HEK293 (cell line): ENCODE measurements around the gene TRAFD1.

Experiments
- CTCF ChIA-PET: fragments of 350-600 bp; formaldehyde crosslinking; extraction: SDS; loops from one replicate; lab custom pipeline; 2021; ENCODE audit warnings: antibody characterized with exemption; lab: Yijun Ruan, JAX
- POLR2A ChIA-PET: fragments of 300-600 bp; formaldehyde crosslinking; extraction: SDS; loops from one replicate; lab custom pipeline; 2020; ENCODE audit warnings: antibody characterized with exemption, inconsistent platforms; lab: Yijun Ruan, JAX
- H3K27ac ChIP-seq: fragments of 200-500 bp; sonication (Bioruptor generic); 2 replicates; pipeline ENCODE4 v1.5.1; 2014; ENCODE audit warnings: low read depth, low read length, control low read depth, inconsistent platforms; ENCODE audit errors: extremely low read depth
- H3K36me3 ChIP-seq, 2 experiments: fragments of 200-500 bp in 1 of 2; sonication (Bioruptor generic) in 1 of 2; 1 replicate in 1 of 2; 2 replicates in 1 of 2; pipeline ENCODE4 v1.5.1; 2014 to 2017; ENCODE audit warnings: inconsistent platforms in 2 of 2, low read length in 2 of 2; ENCODE audit not compliant: control insufficient read depth in 2 of 2, insufficient read depth in 1 of 2
- H3K4me1 ChIP-seq: fragments of 200-500 bp; sonication (Bioruptor generic); 2 replicates; pipeline ENCODE4 v1.5.1; 2014; ENCODE audit warnings: mild to moderate bottlenecking, low read length, inconsistent platforms; ENCODE audit not compliant: control insufficient read depth, insufficient read depth
- H3K4me3 ChIP-seq: 2 replicates; pipeline ENCODE4 v1.5.1; 2011; ENCODE audit warnings: low read depth, mild to moderate bottlenecking, control low read depth, low read length, moderate library complexity
- H3K9me3 ChIP-seq: fragments of 200-500 bp; sonication (Bioruptor generic); 2 replicates; pipeline ENCODE4 v1.5.1; 2014; ENCODE audit warnings: low read depth, low read length, inconsistent platforms; ENCODE audit not compliant: control insufficient read depth, insufficient read depth
- GLIS2 ChIP-seq: fragments of 450-650 bp; formaldehyde crosslinking; IDR thresholded peaks from 2 replicates; pipeline ENCODE4 v1.5.1; 2016; ENCODE audit warnings: missing biosample characterization, missing genetic modification characterization
- KLF10 ChIP-seq: fragments of 450-650 bp; IDR thresholded peaks from 2 replicates; pipeline ENCODE4 v1.5.1; 2018; ENCODE audit warnings: missing biosample characterization, mild to moderate bottlenecking, missing genetic modification characterization
- KLF16 ChIP-seq: fragments of 450-650 bp; formaldehyde crosslinking; IDR thresholded peaks from 2 replicates; pipeline ENCODE4 v1.5.1; 2017; ENCODE audit warnings: missing biosample characterization, missing genetic modification characterization
- REPIN1 ChIP-seq: fragments of 450-650 bp; formaldehyde crosslinking; IDR thresholded peaks from 2 replicates; pipeline ENCODE4 v1.5.1; 2017; ENCODE audit warnings: missing biosample characterization, missing genetic modification characterization, low read depth
- ZNF248 ChIP-seq: fragments of 450-650 bp; formaldehyde crosslinking; IDR thresholded peaks from 2 replicates; pipeline ENCODE4 v1.5.1; 2017; ENCODE audit warnings: missing biosample characterization, missing genetic modification characterization
- ZNF302 ChIP-seq: fragments of 450-650 bp; formaldehyde crosslinking; IDR thresholded peaks from 2 replicates; pipeline ENCODE4 v1.5.1; 2016; ENCODE audit warnings: missing biosample characterization, missing genetic modification characterization, low read depth
- ZNF426 ChIP-seq: fragments of 450-650 bp; formaldehyde crosslinking; IDR thresholded peaks from 2 replicates; pipeline ENCODE4 v1.5.1; 2017; ENCODE audit warnings: missing biosample characterization, missing genetic modification characterization, mild to moderate bottlenecking, inconsistent platforms, moderate library complexity
- ZNF514 ChIP-seq: fragments of 450-650 bp; formaldehyde crosslinking; IDR thresholded peaks from 2 replicates; pipeline ENCODE4 v1.5.1; 2016; ENCODE audit warnings: missing biosample characterization, missing genetic modification characterization
- ZNF561 ChIP-seq: fragments of 450-650 bp; IDR thresholded peaks from 2 replicates; pipeline ENCODE4 v1.5.1; 2018; ENCODE audit warnings: missing biosample characterization, missing genetic modification characterization, borderline replicate concordance
- ZNF585B ChIP-seq: fragments of 450-650 bp; formaldehyde crosslinking; IDR thresholded peaks from 2 replicates; pipeline ENCODE4 v1.5.1; 2016; ENCODE audit warnings: missing biosample characterization, missing genetic modification characterization
- ZNF629 ChIP-seq: fragments of 450-650 bp; formaldehyde crosslinking; IDR thresholded peaks from 2 replicates; pipeline ENCODE4 v1.5.1; 2017; ENCODE audit warnings: missing biosample characterization, missing genetic modification characterization
- ZNF664 ChIP-seq: fragments of 450-650 bp; formaldehyde crosslinking; IDR thresholded peaks from 2 replicates; pipeline ENCODE4 v1.5.1; 2016; ENCODE audit warnings: missing biosample characterization, missing genetic modification characterization
- ZNF768 ChIP-seq: fragments of 450-650 bp; formaldehyde crosslinking; IDR thresholded peaks from 2 replicates; pipeline ENCODE4 v1.5.1; 2018; ENCODE audit warnings: missing biosample characterization, mild to moderate bottlenecking, missing genetic modification characterization
- ZNF785 ChIP-seq: fragments of 450-650 bp; formaldehyde crosslinking; IDR thresholded peaks from 2 replicates; pipeline ENCODE4 v1.5.1; 2016; ENCODE audit warnings: missing biosample characterization, missing genetic modification characterization
- TF ChIP-seq, protein P1 (sequence below): fragments of 450-650 bp; formaldehyde crosslinking; IDR thresholded peaks from 2 replicates; pipeline ENCODE4 v1.5.1; 2016; ENCODE audit warnings: missing biosample characterization, missing genetic modification characterization, borderline replicate concordance
- TF ChIP-seq, protein P2 (sequence below): fragments of 450-650 bp; formaldehyde crosslinking; conservative IDR thresholded peaks from 2 replicates; pipeline ENCODE4 v1.5.1; 2016; ENCODE audit warnings: low read depth, missing biosample characterization, missing genetic modification characterization
- TF ChIP-seq, protein P3 (sequence below): fragments of 450-650 bp; formaldehyde crosslinking; IDR thresholded peaks from 2 replicates; pipeline ENCODE4 v1.5.1; 2016; ENCODE audit warnings: missing biosample characterization, missing genetic modification characterization, low read depth
- TF ChIP-seq, protein P4 (sequence below): fragments of 450-650 bp; formaldehyde crosslinking; IDR thresholded peaks from 2 replicates; pipeline ENCODE4 v1.5.1; 2016; ENCODE audit warnings: missing biosample characterization, missing genetic modification characterization

Gene TRAFD1

DNA sequence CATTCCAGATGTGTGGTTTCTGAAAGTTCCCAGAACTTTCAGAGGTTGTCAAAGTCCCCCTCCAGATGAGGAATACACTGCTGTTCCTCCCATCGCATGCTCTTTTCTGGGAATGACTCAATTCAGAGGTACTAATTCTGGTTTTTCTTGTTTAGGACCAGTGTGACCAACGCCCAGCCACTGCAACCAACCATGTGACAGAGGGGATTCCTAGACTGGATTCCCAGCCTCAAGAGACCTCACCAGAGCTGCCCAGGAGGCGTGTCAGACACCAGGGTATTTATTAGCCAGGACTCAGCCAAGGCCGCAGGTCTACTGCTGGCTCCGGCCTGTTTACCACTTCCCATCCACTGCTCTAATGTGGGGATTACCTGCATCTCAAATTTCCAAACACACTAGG is 24.2 kb downstream of the TRAFD1 start (continued):
- TF ChIP-seq, protein P1, sequence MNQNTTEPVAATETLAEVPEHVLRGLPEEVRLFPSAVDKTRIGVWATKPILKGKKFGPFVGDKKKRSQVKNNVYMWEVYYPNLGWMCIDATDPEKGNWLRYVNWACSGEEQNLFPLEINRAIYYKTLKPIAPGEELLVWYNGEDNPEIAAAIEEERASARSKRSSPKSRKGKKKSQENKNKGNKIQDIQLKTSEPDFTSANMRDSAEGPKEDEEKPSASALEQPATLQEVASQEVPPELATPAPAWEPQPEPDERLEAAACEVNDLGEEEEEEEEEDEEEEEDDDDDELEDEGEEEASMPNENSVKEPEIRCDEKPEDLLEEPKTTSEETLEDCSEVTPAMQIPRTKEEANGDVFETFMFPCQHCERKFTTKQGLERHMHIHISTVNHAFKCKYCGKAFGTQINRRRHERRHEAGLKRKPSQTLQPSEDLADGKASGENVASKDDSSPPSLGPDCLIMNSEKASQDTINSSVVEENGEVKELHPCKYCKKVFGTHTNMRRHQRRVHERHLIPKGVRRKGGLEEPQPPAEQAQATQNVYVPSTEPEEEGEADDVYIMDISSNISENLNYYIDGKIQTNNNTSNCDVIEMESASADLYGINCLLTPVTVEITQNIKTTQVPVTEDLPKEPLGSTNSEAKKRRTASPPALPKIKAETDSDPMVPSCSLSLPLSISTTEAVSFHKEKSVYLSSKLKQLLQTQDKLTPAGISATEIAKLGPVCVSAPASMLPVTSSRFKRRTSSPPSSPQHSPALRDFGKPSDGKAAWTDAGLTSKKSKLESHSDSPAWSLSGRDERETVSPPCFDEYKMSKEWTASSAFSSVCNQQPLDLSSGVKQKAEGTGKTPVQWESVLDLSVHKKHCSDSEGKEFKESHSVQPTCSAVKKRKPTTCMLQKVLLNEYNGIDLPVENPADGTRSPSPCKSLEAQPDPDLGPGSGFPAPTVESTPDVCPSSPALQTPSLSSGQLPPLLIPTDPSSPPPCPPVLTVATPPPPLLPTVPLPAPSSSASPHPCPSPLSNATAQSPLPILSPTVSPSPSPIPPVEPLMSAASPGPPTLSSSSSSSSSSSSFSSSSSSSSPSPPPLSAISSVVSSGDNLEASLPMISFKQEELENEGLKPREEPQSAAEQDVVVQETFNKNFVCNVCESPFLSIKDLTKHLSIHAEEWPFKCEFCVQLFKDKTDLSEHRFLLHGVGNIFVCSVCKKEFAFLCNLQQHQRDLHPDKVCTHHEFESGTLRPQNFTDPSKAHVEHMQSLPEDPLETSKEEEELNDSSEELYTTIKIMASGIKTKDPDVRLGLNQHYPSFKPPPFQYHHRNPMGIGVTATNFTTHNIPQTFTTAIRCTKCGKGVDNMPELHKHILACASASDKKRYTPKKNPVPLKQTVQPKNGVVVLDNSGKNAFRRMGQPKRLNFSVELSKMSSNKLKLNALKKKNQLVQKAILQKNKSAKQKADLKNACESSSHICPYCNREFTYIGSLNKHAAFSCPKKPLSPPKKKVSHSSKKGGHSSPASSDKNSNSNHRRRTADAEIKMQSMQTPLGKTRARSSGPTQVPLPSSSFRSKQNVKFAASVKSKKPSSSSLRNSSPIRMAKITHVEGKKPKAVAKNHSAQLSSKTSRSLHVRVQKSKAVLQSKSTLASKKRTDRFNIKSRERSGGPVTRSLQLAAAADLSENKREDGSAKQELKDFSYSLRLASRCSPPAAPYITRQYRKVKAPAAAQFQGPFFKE (tag by site-specific recombination): no peak
- no peak for TF ChIP-seq KLF16

DNA sequence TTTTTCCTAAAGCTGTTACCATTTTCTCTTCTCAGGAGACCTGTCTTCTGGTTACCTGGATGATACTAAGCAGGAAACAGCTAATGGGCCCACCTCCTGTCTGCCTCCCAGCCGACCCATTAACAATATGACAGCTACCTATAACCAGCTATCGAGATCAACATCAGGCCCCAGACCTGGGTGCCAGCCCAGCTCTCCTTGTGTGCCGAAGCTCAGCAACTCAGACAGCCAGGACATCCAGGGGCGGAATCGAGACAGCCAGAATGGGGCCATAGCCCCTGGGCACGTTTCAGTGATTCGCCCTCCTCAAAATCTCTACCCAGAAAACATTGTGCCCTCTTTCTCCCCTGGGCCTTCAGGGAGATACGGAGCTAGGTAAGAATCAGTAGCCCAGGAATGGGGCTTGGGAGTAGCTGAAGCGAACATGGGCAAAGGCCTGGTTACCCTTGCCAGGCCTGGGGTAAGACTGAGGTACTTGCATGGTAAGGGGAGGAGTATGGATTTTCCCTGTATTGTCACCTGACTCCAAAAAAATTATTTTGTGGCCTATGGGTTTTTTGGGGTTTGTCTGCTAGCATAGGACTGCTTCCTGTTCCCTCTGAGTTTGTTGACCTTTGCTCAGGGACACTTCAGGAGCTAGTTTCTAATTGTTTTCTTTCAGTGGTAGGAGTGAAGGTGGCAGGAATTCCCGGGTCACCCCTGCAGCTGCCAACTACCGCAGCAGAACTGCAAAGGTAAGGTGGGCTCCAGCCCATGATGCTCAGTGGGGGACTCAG is 26.6 kb downstream of the TRAFD1 start:
- TF ChIP-seq ZNF561 (tag by site-specific recombination) (no peak), GLIS2 (no peak), ZNF585B (peak; percentile 69)
- TF ChIP-seq, protein P2, sequence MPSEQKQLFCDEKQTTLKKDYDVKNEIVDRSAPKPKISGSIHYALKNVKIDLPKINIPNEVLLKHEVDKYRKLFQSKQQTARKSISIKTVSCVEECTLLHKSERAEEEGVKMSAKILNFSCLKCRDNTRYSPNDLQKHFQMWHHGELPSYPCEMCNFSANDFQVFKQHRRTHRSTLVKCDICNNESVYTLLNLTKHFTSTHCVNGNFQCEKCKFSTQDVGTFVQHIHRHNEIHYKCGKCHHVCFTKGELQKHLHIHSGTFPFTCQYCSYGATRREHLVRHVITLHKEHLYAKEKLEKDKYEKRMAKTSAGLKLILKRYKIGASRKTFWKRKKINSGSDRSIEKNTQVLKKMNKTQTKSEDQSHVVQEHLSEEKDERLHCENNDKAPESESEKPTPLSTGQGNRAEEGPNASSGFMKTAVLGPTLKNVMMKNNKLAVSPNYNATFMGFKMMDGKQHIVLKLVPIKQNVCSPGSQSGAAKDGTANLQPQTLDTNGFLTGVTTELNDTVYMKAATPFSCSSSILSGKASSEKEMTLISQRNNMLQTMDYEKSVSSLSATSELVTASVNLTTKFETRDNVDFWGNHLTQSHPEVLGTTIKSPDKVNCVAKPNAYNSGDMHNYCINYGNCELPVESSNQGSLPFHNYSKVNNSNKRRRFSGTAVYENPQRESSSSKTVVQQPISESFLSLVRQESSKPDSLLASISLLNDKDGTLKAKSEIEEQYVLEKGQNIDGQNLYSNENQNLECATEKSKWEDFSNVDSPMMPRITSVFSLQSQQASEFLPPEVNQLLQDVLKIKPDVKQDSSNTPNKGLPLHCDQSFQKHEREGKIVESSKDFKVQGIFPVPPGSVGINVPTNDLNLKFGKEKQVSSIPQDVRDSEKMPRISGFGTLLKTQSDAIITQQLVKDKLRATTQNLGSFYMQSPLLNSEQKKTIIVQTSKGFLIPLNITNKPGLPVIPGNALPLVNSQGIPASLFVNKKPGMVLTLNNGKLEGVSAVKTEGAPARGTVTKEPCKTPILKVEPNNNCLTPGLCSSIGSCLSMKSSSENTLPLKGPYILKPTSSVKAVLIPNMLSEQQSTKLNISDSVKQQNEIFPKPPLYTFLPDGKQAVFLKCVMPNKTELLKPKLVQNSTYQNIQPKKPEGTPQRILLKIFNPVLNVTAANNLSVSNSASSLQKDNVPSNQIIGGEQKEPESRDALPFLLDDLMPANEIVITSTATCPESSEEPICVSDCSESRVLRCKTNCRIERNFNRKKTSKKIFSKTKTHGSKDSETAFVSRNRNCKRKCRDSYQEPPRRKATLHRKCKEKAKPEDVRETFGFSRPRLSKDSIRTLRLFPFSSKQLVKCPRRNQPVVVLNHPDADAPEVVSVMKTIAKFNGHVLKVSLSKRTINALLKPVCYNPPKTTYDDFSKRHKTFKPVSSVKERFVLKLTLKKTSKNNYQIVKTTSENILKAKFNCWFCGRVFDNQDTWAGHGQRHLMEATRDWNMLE: no peak
- TF ChIP-seq, protein P3, sequence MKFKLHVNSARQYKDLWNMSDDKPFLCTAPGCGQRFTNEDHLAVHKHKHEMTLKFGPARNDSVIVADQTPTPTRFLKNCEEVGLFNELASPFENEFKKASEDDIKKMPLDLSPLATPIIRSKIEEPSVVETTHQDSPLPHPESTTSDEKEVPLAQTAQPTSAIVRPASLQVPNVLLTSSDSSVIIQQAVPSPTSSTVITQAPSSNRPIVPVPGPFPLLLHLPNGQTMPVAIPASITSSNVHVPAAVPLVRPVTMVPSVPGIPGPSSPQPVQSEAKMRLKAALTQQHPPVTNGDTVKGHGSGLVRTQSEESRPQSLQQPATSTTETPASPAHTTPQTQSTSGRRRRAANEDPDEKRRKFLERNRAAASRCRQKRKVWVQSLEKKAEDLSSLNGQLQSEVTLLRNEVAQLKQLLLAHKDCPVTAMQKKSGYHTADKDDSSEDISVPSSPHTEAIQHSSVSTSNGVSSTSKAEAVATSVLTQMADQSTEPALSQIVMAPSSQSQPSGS: no peak
- ChIA-PET CTCF (interaction anchor here (0.6 to 1.2 kb wide), 3 partner anchors 46 to 81 kb away, joined by 3 read pairs; no protein-coding TSS in a partner anchor), POLR2A (no interaction called here)
- no peak overlapping the region for H3K27ac ChIP-seq
- H3K4me1 ChIP-seq: no peaks in the 10 kb centered on the region
- H3K4me3 ChIP-seq: no peak overlapping the region
- H3K9me3 ChIP-seq: no peaks in the 10 kb centered on the region
- peaks cover 44 to 71% of the 10 kb centered on the region in 2 experiments for H3K36me3 ChIP-seq

GRCh38 chr12:112153181-112153892 is 28.0 kb downstream of the TRAFD1 start:
- no peaks in the 10 kb centered on the region for H3K9me3 ChIP-seq
- CTCF ChIA-PET: no interaction called here
- no peak overlapping the region for H3K4me3 ChIP-seq
- peaks cover 36 to 65% of the 10 kb centered on the region in 2 experiments for H3K36me3 ChIP-seq
- POLR2A ChIA-PET: no interaction called here
- H3K4me1 ChIP-seq: no peaks in the 10 kb centered on the region
- H3K27ac ChIP-seq: no peak overlapping the region
- no peak for TF ChIP-seq ZNF248 (tag by site-specific recombination)
- TF ChIP-seq ZNF302 (tag by site-specific recombination): no peak
- no peak for TF ChIP-seq ZNF785 (tag by site-specific recombination)
- no peak for TF ChIP-seq REPIN1 (tag by site-specific recombination)
- no peak for TF ChIP-seq ZNF768 (tag by site-specific recombination)
- TF ChIP-seq ZNF514 (tag by site-specific recombination): no peak
- TF ChIP-seq ZNF664 (tag by site-specific recombination): no peak
- TF ChIP-seq, protein P4, sequence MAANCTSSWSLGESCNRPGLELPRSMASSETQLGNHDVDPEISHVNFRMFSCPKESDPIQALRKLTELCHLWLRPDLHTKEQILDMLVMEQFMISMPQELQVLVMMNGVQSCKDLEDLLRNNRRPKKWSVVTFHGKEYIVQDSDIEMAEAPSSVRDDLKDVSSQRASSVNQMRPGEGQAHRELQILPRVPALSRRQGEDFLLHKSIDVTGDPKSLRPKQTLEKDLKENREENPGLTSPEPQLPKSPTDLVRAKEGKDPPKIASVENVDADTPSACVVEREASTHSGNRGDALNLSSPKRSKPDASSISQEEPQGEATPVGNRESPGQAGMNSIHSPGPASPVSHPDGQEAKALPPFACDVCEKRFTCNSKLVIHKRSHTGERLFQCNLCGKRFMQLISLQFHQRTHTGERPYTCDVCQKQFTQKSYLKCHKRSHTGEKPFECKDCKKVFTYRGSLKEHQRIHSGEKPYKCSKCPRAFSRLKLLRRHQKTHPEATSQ (tag by site-specific recombination): no peak
- no peak for TF ChIP-seq ZNF629 (tag by site-specific recombination)
- TF ChIP-seq KLF10 (tag by site-specific recombination): no peak
- no peak for TF ChIP-seq ZNF426 (tag by site-specific recombination)
- TF ChIP-seq ZNF585B: no peak
